Endodermal cell (in vitro differentiated cells): ENCODE results near the gene VWA8. TPM values are rescaled to one million over a fixed set of nuclear protein-coding genes. Genes with fewer than 3 reads are reported as not detected.

Experiments
- DNase-seq: peaks from one replicate; pipeline ENCODE4 v3.0.0-alpha.2; 2017
- H3K27ac ChIP-seq: 2 replicates; pipeline ENCODE4 v1.5.1; 2013; ENCODE audit warnings: mild to moderate bottlenecking, low read depth, low read length, moderate library complexity
- H3K27me3 ChIP-seq: 2 replicates; pipeline ENCODE4 v1.6.1; 2013; ENCODE audit warnings: mild to moderate bottlenecking, low read length, moderate library complexity; ENCODE audit not compliant: insufficient read depth, control insufficient read depth, poor library complexity, severe bottlenecking
- H3K36me3 ChIP-seq: 2 replicates; pipeline ENCODE4 v1.7.0; 2013; ENCODE audit warnings: mild to moderate bottlenecking, low read length, moderate library complexity; ENCODE audit not compliant: control insufficient read depth, insufficient read depth
- H3K4me1 ChIP-seq: one replicate; pipeline ENCODE4 v1.7.0; 2013; ENCODE audit warnings: low read length; ENCODE audit not compliant: control insufficient read depth, insufficient read depth
- H3K4me3 ChIP-seq: 2 replicates; pipeline ENCODE4 v1.5.1; 2013; ENCODE audit warnings: mild to moderate bottlenecking, low read length, moderate library complexity
- H3K9ac ChIP-seq: 2 replicates; pipeline ENCODE4 v1.6.1; 2013; ENCODE audit warnings: mild to moderate bottlenecking, low read length, moderate library complexity; ENCODE audit not compliant: poor library complexity, severe bottlenecking; ENCODE audit errors: extremely low read depth
- H3K9me3 ChIP-seq: 2 replicates; pipeline ENCODE4 v1.6.1; 2013; ENCODE audit warnings: mild to moderate bottlenecking, low read length, moderate library complexity; ENCODE audit not compliant: control insufficient read depth
- H3K27ac Mint-ChIP-seq: 2 replicates; pipeline ENCODE4 v1.8.0; 2020; ENCODE audit warnings: mixed read lengths
- H3K27me3 Mint-ChIP-seq: 2 replicates; pipeline ENCODE4 v1.8.0; 2021; ENCODE audit warnings: mild to moderate bottlenecking, mixed read lengths; ENCODE audit not compliant: insufficient read depth
- H3K36me3 Mint-ChIP-seq: 2 replicates; pipeline ENCODE4 v1.8.0; 2020; ENCODE audit warnings: low read depth, mixed read lengths
- H3K4me1 Mint-ChIP-seq: 2 replicates; pipeline ENCODE4 v1.8.0; 2020; ENCODE audit warnings: mixed read lengths
- H3K4me3 Mint-ChIP-seq: 2 replicates; pipeline ENCODE4 v1.8.0; 2020; ENCODE audit warnings: mild to moderate bottlenecking, moderate library complexity, mixed read lengths
- H3K9me3 Mint-ChIP-seq: 2 replicates; pipeline ENCODE4 v1.8.0; 2020; ENCODE audit warnings: mild to moderate bottlenecking, mixed read lengths
- CTCF ChIP-seq: fragments of 200-600 bp; sonication (generic); conservative IDR thresholded peaks from 2 replicates; pipeline ENCODE4 v1.5.0; 2021; ENCODE audit warnings: antibody characterized with exemption, mild to moderate bottlenecking
- WGBS, 2 experiments: methylation state at CpG; one replicate each; pipeline versions ENCODE4 v1.1.5 to v1.1.7; 2013; ENCODE audit warnings: missing lambda C conversion rate in 2 of 2, mixed read lengths in 1 of 2; ENCODE audit not compliant: insufficient coverage in 1 of 2, insufficient read length in 1 of 2; 5-methylcytosine and 5-hydroxymethylcytosine counted together
- total RNA-seq, 2 donors: library from RNA; stranded (reverse); fragmentation: NEBNext Ultra II Directional in 1 of 2; extraction: Animal tissue kit (Norgen Biotek cat#: 25700) in 1 of 2; gene quantifications; 2 replicates in 1 of 2; 3 replicates in 1 of 2; pipeline ENCODE4 v1.2.1, GENCODE V29; 2021

Gene VWA8
- total RNA-seq, 2 donors from 2014 or later: 24.6 to 25.6 TPM

DNA sequence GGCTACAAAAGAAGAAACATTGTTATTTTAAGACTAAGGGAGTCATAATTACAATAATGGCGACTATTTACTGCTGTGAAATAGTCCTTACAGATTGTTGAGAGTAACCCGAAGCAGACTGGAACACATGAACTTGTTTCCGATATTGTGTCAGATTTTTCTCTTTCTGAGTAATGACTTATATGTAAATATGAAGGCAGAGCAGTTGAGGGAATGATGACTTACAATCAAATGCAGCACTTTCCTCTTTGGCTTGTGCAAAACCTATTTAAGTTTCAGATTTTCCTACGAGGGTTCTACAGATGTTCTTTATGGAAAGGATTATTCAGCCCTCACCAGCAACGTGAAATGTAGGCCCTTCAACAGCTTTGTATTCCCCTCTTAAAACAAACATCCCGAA lies 304.9 kb downstream of the VWA8 start:
- Histone ChIP-seq H3K4me3 (no peak overlapping the region), H3K9me3 (no peaks in the 10 kb centered on the region), H3K27ac (no peak overlapping the region), H3K9ac (no peak overlapping the region), H3K36me3 (no peaks in the 10 kb centered on the region), H3K4me1 (peaks cover 4% of the 10 kb centered on the region), H3K27me3 (no peaks in the 10 kb centered on the region)
- H3K27me3 Mint-ChIP-seq: no peaks in the 10 kb centered on the region
- H3K27ac Mint-ChIP-seq: no peak overlapping the region
- no peak overlapping the region for H3K4me3 Mint-ChIP-seq
- H3K36me3 Mint-ChIP-seq: peaks cover 18% of the 10 kb centered on the region
- DNase-seq: no peak
- H3K4me1 Mint-ChIP-seq: peaks cover 13% of the 10 kb centered on the region
- H3K9me3 Mint-ChIP-seq: peaks cover 9% of the 10 kb centered on the region
- TF ChIP-seq CTCF: no peak
- WGBS, 2 experiments: 91 to 95% methylated on average over 4 to 5 of the region's 6 CpGs

DNA sequence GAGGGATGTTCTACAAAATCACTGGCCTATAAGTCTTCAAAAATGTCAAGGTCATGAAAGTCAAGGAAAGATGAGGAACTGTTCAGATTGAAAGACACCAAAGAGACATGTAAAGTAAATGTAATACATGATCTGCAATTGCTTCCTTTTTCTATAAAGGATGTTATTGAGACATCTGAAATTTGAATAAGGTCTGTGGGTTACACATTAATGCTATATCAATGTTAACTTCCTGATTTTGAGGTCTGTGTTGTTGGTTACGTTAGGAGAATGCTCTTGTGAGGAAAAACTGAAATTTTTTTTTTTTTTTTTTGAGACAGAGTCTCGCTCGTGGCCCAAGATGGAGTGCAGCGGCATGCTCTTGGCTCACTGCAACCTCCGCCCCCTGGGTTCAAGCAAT lies 306.1 kb downstream of the VWA8 start:
- no peak overlapping the region for H3K27ac ChIP-seq
- H3K4me1 ChIP-seq: peaks cover 4% of the 10 kb centered on the region
- no peaks in the 10 kb centered on the region for H3K27me3 ChIP-seq
- H3K4me1 Mint-ChIP-seq: peaks cover 13% of the 10 kb centered on the region
- no peak overlapping the region for H3K27ac Mint-ChIP-seq
- no peaks in the 10 kb centered on the region for H3K9me3 ChIP-seq
- H3K36me3 Mint-ChIP-seq: peaks cover 13% of the 10 kb centered on the region
- 95% methylated on average over 5 of the region's 5 CpGs for WGBS, 2 experiments
- no peak overlapping the region for H3K4me3 ChIP-seq
- peaks cover 9% of the 10 kb centered on the region for H3K9me3 Mint-ChIP-seq
- H3K4me3 Mint-ChIP-seq: no peak overlapping the region
- no peaks in the 10 kb centered on the region for H3K36me3 ChIP-seq
- H3K27me3 Mint-ChIP-seq: no peaks in the 10 kb centered on the region
- no peak overlapping the region for H3K9ac ChIP-seq
- no peak for TF ChIP-seq CTCF
- no peak for DNase-seq

DNA sequence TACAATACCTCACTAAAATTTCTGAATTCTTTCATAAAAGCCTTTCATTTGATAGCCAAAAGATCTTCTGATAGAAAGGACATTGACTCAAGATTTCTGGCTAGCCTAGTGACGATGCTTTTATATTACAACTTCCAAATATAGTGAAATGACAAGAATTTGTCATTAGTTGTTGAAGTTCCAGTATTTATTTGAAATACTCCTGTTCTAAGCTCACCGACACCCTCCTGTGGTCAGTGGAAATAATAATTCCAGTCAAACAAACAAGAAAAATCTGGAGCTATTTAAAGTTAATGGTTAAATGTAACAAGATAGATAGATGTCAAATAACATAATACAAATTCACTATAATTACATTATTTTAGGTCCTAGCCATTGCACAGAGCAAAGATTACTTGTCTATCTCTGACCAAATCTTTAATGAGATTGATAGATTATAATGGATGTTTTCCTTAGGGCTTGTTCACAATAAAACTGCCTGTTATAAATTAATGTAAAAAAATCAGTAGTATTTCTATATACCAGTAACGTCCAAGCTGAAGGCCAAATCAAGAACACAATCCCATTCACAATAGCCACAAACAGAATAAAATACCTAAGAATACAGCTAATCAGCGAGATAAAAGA lies 308.1 kb downstream of the VWA8 start:
- DNase-seq: no peak
- H3K36me3 Mint-ChIP-seq: peaks cover 13% of the 10 kb centered on the region
- H3K4me1 ChIP-seq: peaks cover 4% of the 10 kb centered on the region
- H3K9ac ChIP-seq: no peak overlapping the region
- H3K36me3 ChIP-seq: no peaks in the 10 kb centered on the region
- no peaks in the 10 kb centered on the region for H3K9me3 ChIP-seq
- 70 to 83% methylated on average over 2 to 3 of the region's 4 CpGs for WGBS, 2 experiments
- TF ChIP-seq CTCF: peak; percentile 75
- peaks cover 9% of the 10 kb centered on the region for H3K9me3 Mint-ChIP-seq
- no peaks in the 10 kb centered on the region for H3K27me3 Mint-ChIP-seq
- H3K27ac Mint-ChIP-seq: no peak overlapping the region
- no peaks in the 10 kb centered on the region for H3K27me3 ChIP-seq
- H3K4me3 ChIP-seq: no peak overlapping the region
- no peak overlapping the region for H3K4me3 Mint-ChIP-seq
- H3K27ac ChIP-seq: no peak overlapping the region
- peaks cover 20% of the 10 kb centered on the region for H3K4me1 Mint-ChIP-seq
